ENCODE measurements around the gene DNM2.

The DNM2 gene

DNA sequence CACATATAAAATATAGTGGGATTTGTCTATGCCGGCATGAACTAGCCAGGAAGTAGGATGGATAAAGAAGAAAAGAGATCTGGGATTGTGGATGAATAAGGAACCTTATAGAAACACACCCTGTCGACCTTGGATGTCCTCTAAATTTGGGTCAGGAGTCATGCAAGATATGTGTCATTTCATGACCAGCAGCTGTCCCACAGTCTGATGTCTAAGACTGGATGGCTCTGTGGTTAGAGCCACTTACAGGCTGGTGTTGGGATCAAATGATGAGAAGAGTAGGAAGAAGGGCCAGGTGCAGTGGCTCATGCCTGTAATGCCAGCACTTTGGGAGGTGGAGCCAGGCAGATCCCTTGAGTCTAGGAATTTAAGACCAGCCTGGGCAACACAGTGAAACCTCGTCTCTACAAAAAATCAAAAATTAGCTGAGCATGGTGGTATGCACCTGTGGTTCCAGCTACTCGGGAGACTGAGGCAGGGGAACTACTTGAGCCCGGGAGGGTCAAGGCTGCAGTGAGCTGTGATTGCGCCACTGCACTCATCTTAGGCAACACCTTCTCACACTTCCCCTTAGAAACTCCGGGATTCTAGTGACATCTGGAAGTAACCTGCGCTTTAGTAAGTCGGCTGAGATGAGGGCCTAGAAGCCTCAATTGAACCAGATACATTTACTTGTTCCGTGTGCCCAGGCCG, 87.3 kb downstream of the DNM2 start:
- no peaks in the 10 kb centered on the region for H3K9me3 ChIP-seq (ENCODE audit: control insufficient read depth, low read length)
- H3K27me3 ChIP-seq (ENCODE audit: control insufficient read depth, insufficient read depth, low read length) = no peaks in the 10 kb centered on the region
- no peak overlapping the region for H3K4me3 ChIP-seq (ENCODE audit: low read length)
- no peak overlapping the region for H3K9ac ChIP-seq (ENCODE audit: low read length)
- H3K36me3 ChIP-seq (ENCODE audit: control insufficient read depth, insufficient read depth, low read length) = peaks cover 51% of the 10 kb centered on the region
- peaks cover 19% of the 10 kb centered on the region for H3K4me1 ChIP-seq (ENCODE audit: control insufficient read depth, insufficient read depth, low read length)

DNA sequence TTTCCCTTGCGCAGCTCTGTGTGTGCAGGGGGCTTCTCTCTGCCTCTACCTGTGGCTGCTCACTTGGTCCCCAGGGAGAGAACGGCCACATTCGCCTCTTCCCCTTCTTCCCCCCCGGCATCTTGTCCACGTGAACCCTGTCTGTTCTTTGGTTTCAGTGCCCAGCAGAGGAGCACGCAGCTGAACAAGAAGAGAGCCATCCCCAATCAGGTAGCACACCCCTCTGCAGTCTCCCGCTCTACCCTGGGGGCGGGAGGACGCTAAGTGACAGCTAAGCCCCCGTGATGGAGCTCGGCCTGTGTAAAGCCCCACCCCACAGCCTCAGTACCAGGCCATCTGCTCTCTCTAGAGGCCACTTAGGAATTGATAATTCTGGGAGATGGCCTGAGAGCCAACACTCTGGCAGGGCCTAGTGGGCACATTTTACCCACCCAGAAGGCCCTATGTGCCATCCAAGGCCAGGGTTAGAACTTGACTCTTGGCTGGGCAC, 87.9 kb downstream of the DNM2 start:
- Histone ChIP-seq H3K9ac (ENCODE audit: low read length) (no peak overlapping the region), H3K9me3 (ENCODE audit: control insufficient read depth, low read length) (no peaks in the 10 kb centered on the region), H3K4me1 (ENCODE audit: control insufficient read depth, insufficient read depth, low read length) (peaks cover 20% of the 10 kb centered on the region), H3K4me3 (ENCODE audit: low read length) (no peak overlapping the region), H3K27me3 (ENCODE audit: control insufficient read depth, insufficient read depth, low read length) (no peaks in the 10 kb centered on the region), H3K36me3 (ENCODE audit: control insufficient read depth, insufficient read depth, low read length) (peaks cover 52% of the 10 kb centered on the region)

- Histone ChIP-seq H3K9ac (ENCODE audit: low read length) (peak overlapping the region; percentile 25), H3K4me3 (ENCODE audit: low read length) (no peak overlapping the region), H3K9me3 (ENCODE audit: control insufficient read depth, low read length) (no peaks in the 10 kb centered on the region), H3K4me1 (ENCODE audit: control insufficient read depth, insufficient read depth, low read length) (peaks cover 20% of the 10 kb centered on the region), H3K36me3 (ENCODE audit: control insufficient read depth, insufficient read depth, low read length) (peaks cover 43% of the 10 kb centered on the region), H3K27me3 (ENCODE audit: control insufficient read depth, insufficient read depth, low read length) (no peaks in the 10 kb centered on the region)
Measured at GRCh38 chr19:10808937-10809649, 91.2 kb downstream of the DNM2 start.

DNA sequence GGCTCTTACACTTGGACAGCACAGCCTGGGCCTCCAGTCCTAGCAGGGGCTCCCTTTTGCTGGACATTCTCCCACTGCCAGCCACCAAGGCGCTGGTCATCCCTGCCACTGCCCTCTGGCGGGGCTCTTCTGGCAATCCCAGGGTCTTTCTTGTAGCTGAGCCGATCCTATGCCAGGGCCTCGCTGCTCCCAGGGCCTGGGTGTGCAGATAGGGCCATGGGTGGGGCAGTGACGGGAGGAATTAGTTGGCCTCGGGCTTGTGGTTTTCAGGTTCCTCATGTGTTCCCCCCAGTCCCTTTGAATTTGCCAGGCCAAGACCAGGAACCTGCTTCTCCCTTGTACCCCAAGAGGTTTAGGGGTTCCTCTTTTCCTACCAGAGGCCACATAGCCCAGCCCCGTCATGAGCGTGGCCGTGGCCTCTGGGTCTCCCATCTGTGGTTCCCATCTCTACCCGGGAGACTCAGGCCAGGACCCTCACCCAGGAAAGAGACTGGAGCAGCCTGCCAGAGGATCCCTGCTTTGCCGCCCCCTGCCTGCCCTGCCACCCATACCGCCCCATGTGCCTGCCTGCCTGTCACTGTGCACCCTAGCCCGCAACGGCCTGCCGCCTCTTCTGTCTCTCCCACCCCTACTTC, 91.9 kb downstream of the DNM2 start:
- peaks cover 20% of the 10 kb centered on the region for H3K4me1 ChIP-seq (ENCODE audit: control insufficient read depth, insufficient read depth, low read length)
- H3K9ac ChIP-seq (ENCODE audit: low read length) = peak overlapping the region; percentile 25
- H3K36me3 ChIP-seq (ENCODE audit: control insufficient read depth, insufficient read depth, low read length) = peaks cover 41% of the 10 kb centered on the region
- no peak overlapping the region for H3K4me3 ChIP-seq (ENCODE audit: low read length)
- H3K27me3 ChIP-seq (ENCODE audit: control insufficient read depth, insufficient read depth, low read length) = no peaks in the 10 kb centered on the region
- H3K9me3 ChIP-seq (ENCODE audit: control insufficient read depth, low read length) = no peaks in the 10 kb centered on the region

GRCh38 chr19:10811391-10812111, 93.7 kb downstream of the DNM2 start:
- no peaks in the 10 kb centered on the region for H3K27me3 ChIP-seq (ENCODE audit: control insufficient read depth, insufficient read depth, low read length)
- H3K4me3 ChIP-seq (ENCODE audit: low read length) = no peak overlapping the region
- H3K36me3 ChIP-seq (ENCODE audit: control insufficient read depth, insufficient read depth, low read length) = peaks cover 40% of the 10 kb centered on the region
- H3K4me1 ChIP-seq (ENCODE audit: control insufficient read depth, insufficient read depth, low read length) = peaks cover 20% of the 10 kb centered on the region
- H3K9ac ChIP-seq (ENCODE audit: low read length) = no peak overlapping the region
- H3K9me3 ChIP-seq (ENCODE audit: control insufficient read depth, low read length) = no peaks in the 10 kb centered on the region

DNA sequence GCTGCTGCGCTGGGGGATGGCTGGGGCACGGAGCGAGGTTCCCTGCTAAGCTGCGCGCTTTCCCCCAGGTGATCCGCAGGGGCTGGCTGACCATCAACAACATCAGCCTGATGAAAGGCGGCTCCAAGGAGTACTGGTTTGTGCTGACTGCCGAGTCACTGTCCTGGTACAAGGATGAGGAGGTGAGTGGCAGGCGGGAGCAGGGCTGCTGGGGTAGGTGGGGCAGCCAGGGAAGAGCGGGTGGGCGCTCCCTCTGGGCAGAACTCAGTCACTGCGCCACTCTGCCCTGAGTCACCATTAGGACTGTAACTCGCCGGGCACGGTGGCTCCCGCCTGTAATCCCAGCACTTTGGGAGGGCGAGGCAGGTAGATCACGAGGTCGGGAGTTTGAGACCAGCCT, 94.3 kb downstream of the DNM2 start:
- Histone ChIP-seq H3K4me3 (ENCODE audit: low read length) (no peak overlapping the region), H3K27me3 (ENCODE audit: control insufficient read depth, insufficient read depth, low read length) (no peaks in the 10 kb centered on the region), H3K9ac (ENCODE audit: low read length) (no peak overlapping the region), H3K9me3 (ENCODE audit: control insufficient read depth, low read length) (no peaks in the 10 kb centered on the region), H3K36me3 (ENCODE audit: control insufficient read depth, insufficient read depth, low read length) (peaks cover 40% of the 10 kb centered on the region), H3K4me1 (ENCODE audit: control insufficient read depth, insufficient read depth, low read length) (peaks cover 20% of the 10 kb centered on the region)

- Histone ChIP-seq H3K9me3 (ENCODE audit: control insufficient read depth, low read length) (no peaks in the 10 kb centered on the region), H3K36me3 (ENCODE audit: control insufficient read depth, insufficient read depth, low read length) (peaks cover 40% of the 10 kb centered on the region), H3K4me3 (ENCODE audit: low read length) (no peak overlapping the region), H3K9ac (ENCODE audit: low read length) (no peak overlapping the region), H3K4me1 (ENCODE audit: control insufficient read depth, insufficient read depth, low read length) (peaks cover 20% of the 10 kb centered on the region), H3K27me3 (ENCODE audit: control insufficient read depth, insufficient read depth, low read length) (no peaks in the 10 kb centered on the region)
Measured at GRCh38 chr19:10812902-10813404, 95.1 kb downstream of the DNM2 start.

DNA sequence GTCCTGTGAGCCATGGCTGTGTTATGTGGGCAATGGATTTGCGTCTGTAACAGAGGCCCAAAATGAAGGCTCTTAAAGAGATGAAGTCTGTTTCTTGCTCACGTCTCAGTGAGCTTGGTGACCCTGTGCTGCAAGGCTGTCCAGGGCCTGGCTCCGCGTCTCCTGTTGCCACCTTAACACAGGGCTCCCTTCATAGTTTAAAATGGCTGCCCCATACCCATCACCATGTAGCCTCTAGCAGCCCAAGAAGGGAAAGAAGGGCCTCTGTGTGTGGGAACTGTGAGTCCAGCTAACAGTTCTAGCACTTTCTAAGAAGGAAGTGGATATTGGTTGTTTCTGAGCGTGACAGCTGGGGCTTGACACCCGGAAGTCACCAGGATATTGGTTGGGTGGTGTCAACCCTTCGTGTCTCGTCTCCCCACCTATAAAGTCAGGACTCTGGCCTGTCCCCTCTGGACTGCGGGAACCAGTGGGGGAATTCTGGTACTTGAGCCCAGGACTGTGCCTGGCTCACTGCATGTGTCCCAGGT, 97.2 kb downstream of the DNM2 start:
- Histone ChIP-seq H3K4me1 (ENCODE audit: control insufficient read depth, insufficient read depth, low read length) (peaks cover 3% of the 10 kb centered on the region), H3K36me3 (ENCODE audit: control insufficient read depth, insufficient read depth, low read length) (peaks cover 30% of the 10 kb centered on the region), H3K27me3 (ENCODE audit: control insufficient read depth, insufficient read depth, low read length) (no peaks in the 10 kb centered on the region), H3K9me3 (ENCODE audit: control insufficient read depth, low read length) (no peaks in the 10 kb centered on the region), H3K4me3 (ENCODE audit: low read length) (no peak overlapping the region), H3K9ac (ENCODE audit: low read length) (no peak overlapping the region)

DNA sequence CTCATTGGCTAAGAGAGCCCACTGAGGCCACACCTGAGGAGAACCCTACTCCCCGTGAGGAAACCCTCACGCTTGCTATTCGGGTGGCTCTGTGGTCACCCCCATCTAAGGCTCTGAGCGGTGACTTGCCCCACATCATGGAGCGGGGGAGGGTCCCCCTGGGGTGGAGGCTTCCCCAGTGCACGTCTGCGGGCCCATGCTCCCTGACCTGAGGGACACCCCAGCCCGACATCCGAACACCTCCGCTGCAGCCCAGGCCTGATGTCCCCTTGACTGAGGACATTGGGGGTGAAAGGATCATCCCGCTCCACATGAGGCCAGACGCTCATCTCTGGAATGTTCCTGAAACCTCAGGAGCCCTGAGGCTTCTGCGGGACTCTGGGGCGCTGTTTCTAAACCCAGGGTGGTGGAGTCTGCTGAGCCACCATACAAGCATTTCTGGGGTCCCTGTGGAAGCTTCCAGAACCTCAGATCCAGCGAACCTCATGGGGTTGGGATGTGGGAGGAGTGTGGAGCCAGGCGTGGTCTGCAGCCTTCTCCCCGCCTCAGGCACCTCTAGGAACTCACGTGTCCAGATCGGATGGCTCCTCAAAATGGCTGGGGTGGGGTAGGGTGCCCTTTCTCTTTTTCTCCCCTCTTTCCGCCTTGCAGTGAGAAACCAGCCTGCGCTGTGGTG, 98.2 kb downstream of the DNM2 start:
- Histone ChIP-seq H3K9me3 (ENCODE audit: control insufficient read depth, low read length) (no peaks in the 10 kb centered on the region), H3K27me3 (ENCODE audit: control insufficient read depth, insufficient read depth, low read length) (no peaks in the 10 kb centered on the region), H3K9ac (ENCODE audit: low read length) (no peak overlapping the region), H3K4me1 (ENCODE audit: control insufficient read depth, insufficient read depth, low read length) (no peaks in the 10 kb centered on the region), H3K4me3 (ENCODE audit: low read length) (no peak overlapping the region), H3K36me3 (ENCODE audit: control insufficient read depth, insufficient read depth, low read length) (peaks cover 27% of the 10 kb centered on the region)

- no peaks in the 10 kb centered on the region for H3K9me3 ChIP-seq (ENCODE audit: control insufficient read depth, low read length)
- H3K9ac ChIP-seq (ENCODE audit: low read length) = no peak overlapping the region
- no peaks in the 10 kb centered on the region for H3K4me1 ChIP-seq (ENCODE audit: control insufficient read depth, insufficient read depth, low read length)
- H3K36me3 ChIP-seq (ENCODE audit: control insufficient read depth, insufficient read depth, low read length) = peaks cover 22% of the 10 kb centered on the region
- no peaks in the 10 kb centered on the region for H3K27me3 ChIP-seq (ENCODE audit: control insufficient read depth, insufficient read depth, low read length)
- no peak overlapping the region for H3K4me3 ChIP-seq (ENCODE audit: low read length)
Measured at GRCh38 chr19:10816691-10817090, 98.8 kb downstream of the DNM2 start.
